ENCODE measurements around the gene FARP1.

- no peak for TF ChIP-seq CTCF (conservative IDR thresholded peaks at IDR 0.05; ENCODE audit: low read length)
- TF ChIP-seq EZH2phosphoT487 (IDR thresholded peaks at IDR 0.05; ENCODE audit: borderline replicate concordance, low read depth, low read length) = no peak
Measured at GRCh38 chr13:98103942-98104880, 38.7 kb upstream of the FARP1 start.
